HG03354 (cell line): ENCODE data around the gene CDK6.
"Not testable (repeated sequence)": the region's sequence is repeated elsewhere in the genome, so short reads cannot be mapped to it uniquely, and the experiment has no call there.

Source experiments
- ATAC-seq: cut with Tn5 transposase; IDR thresholded peaks from one replicate; pipeline ENCODE4 v1.9.1; 2021; ENCODE audit warnings: mild to moderate bottlenecking; ENCODE audit not compliant: unreplicated experiment, poor library complexity, severe bottlenecking

Gene CDK6

DNA sequence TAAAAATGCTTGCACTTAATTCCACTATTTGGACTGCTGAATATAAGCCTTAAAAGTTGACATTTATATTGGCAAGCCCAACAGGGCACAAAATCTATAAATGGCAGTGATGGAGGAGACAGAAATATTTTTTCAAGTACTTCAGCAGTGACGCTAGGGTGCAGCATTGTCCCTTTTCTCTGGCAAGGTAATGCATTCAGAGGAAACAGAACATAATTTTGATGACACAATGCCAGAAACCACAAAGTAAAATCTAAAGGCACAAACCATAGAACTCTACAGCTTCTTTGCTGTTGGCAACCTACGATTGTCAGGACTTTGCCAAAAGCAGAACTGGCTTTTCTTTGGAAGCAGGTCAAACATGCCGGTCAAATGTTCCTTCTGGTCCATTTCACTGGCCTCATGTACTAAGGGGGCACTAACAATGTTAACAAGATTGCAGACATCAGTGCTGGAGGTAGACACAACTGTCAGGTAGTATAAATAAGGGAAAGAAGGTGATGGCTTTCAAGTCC lies 215.3 kb downstream of the CDK6 start:
- ATAC-seq = peak; percentile 66

DNA sequence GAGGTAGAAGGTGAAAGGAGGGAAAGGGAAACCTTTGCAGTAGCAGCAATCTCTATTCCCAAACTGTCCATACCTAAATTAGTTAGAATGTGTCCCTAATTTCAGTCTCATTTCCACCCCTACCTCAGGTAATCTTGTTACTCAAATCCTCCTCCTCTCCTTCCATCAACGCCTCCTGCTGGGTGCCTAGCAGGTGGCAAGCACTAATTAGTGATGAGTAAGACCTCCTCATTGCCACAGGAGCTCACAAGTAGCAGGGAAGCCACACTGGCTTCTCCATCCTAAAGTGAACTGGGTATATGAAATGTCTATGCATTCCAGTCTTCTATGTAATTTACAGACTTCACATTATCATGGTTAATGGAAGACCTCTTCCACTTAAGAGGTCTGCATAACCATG lies 220.5 kb downstream of the CDK6 start:
- ATAC-seq = no peak

DNA sequence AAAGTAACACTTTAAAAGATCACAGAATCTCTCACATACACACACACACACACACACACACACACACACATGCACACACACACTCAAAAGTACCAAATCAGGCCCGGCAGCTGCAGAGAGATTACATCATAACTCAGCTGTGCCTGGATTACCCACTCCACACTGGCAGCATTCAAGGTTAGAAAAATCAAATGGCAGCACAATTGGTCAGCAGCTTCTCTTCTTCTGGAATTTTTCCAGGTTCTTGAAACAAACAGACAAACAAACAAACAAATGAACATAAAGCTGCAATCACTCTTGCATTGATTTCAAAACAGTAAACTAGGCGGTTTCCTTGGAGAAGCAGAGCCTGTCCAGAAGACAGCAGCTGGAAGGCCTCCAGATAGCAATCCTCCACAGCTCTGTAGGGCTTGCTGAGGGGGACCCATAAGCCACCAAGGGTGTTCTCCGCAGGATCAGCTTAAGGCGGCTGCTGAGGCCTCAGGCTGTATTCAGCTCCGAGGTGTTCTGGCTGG lies 221.7 kb downstream of the CDK6 start:
- ATAC-seq = no peak

DNA sequence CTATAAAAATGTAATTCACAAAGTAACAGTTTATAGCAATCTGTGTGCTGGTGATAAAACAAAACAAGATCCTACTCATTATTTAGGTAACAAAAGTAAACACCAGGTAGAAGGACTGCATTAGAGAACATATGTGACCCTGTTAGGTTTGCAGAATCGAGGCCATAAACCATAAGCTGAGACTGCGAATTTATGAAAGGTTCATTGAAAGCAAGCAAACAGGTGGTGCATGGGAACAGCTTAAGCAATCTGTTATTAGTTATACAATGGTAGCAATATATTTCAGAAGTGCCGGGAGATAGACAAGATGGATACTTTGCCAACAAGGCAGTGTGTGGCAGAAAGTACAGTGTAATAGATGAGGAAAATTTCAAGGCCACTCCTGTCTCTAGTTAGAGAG lies 222.7 kb downstream of the CDK6 start:
- no peak for ATAC-seq

DNA sequence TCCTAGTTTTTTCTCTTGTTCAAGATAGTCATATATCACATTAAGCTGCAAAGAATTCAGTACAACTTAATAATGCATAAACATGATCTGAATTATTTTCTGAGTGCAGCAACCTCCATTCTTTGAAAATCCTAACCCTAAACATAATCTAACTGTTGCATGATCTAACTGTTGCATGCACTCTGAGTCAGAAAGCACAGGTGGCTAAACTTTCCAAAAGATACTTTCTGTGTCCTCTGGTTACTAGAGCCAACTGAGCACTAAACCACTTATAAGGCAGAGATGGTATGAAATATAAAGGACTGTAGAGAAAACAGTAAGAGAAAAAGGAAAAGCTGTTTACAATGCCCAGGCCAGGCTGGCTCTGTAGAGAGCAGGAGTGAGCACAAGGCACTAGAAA lies 223.2 kb downstream of the CDK6 start:
- no peak for ATAC-seq

DNA sequence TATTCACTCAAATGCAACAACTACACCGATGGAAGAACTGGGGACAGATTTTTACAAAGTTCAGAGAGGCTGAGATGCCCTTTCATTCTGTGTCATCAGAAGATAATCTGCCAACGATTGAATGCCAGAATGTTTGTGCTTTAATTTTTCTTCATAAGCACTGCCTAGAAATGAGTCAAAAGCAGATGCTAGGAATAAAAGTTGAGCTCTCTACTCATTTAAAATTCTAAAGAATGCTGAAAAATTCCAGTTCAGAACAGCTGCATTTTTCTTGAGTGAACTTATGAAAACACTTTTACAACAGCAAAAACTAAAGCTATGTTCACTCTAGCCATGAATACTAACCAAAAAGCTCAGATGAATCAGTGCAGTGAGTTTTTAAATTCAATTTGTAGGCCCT lies 223.9 kb downstream of the CDK6 start:
- ATAC-seq = no peak

DNA sequence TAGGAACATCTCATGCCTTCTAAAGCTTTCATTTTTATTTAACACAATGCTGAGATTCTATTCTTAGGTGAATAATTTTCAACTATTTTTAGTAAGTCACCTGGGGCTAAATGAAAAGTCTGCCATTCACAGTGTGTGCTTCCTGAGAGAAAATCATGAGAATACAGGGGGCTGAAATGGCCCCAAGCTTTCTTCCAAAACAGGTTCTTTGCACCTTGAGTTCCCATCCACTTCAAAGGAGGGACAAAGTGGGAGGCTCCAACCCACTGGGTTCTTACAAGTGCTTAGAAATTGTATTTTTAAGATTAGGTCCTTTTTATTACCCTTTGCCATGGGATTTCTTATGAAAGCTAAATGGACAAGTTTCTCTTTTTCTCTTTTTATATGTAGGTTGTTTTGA lies 224.6 kb downstream of the CDK6 start:
- ATAC-seq = no peak

DNA sequence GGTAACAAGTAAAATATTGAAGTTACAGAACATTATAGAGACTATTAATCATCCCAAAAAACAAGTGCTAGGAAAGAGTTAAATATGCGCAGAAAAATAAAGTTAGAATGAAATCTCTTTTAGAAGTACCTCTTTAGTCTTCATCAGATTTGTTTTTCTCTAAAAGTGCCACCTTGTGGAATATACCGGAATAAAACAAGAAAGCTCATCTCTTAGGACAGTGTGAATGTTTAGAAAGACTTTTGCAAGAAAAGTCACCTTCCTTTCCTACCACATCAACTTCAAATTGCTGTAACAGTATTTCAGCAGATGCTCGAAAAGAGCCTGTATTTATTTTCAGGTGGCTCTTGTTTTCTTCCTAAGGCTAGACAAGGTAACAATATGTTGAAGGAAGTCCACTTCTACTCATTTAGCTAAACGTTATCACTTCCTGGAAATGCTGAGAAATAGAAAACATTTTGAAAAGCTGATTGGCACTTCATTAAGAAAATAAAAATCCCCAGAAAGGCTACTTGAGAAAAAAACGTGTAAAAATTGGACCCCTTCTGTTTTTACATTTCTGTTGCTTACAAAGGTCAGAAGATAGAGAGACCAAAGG lies 226.4 kb downstream of the CDK6 start:
- ATAC-seq = peak; percentile 65

DNA sequence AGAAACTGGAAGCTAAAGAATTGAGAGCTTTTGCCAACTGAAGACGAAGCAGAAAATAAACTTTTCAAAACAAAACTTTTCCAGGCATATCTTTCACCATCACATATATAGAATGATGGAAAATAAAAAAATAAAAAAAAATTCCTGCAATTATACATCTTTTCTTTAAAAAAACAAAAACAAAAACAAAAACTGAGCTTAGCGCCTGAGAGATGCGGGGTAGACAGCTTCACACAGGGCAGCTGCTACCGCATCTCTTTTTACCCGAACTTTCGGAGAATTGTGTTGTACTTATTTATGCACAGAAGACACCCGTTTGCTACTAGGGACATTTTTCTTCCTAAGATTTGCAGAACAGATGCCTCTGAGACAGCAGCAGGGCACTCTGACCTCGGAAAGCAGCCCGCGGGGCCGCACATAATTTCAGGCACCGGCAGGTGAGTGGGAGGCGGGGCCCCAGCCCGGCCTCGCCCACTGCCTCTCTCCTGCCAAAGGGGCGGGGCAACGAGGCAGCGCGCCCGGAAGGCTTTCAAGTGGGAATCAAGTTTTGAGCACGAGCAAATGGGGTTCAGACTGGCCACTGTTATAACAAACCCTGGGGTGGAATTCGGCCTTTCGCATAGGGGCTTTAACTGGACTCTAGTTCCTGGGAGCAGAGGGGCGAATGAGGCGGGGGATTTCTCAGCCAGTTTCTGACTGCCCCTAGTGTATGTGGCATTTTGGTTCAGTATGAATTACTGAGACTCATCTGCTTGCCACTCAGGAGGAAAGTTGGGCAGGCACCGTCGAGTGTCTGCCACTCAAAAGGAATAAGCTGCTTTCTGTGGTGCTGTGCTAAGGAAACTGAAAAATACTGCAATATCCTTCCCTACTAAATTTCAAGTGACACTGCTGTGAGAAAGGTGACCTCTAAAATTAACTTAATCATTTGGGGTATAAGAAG lies 227.7 kb downstream of the CDK6 start:
- no peak for ATAC-seq

DNA sequence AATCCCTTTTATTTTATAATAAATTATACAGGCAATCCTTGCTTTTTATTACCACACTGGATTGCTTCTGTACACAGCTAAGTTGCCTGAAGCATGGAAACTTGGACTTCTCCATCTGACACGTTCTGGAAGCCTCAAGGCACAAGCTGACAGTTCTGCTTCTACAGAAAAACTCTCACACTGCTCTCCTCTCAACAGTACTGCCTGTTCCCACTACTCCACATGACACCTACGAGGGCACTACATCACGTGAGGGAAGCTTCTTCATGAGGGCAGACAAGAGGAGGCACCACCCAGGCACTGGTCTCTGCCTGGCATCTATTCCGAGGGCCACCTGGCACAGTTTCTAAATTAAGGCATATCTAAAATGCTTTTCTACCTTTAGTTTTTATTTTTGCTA lies 229.4 kb downstream of the CDK6 start:
- no peak for ATAC-seq

DNA sequence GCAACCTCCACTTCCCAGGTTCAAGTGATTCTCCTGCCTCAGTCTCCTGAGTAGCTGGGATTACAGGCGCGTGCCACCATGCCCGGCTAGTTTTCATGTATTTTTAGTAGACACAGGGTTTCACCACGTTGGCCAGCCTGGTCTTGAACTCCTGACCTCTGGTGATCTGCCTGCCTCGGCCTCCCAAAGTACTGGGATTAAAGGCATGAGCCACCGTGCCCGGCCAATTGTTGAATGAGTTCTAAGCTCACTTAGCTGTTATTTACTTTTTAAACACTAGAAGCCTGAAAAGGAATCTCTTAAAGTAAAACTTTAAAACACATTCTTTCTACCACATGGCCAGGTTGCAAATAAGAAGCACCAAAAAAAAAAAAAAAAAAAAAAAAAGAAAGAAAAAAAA lies 231.9 kb downstream of the CDK6 start:
- not testable (repeated sequence) for ATAC-seq

DNA sequence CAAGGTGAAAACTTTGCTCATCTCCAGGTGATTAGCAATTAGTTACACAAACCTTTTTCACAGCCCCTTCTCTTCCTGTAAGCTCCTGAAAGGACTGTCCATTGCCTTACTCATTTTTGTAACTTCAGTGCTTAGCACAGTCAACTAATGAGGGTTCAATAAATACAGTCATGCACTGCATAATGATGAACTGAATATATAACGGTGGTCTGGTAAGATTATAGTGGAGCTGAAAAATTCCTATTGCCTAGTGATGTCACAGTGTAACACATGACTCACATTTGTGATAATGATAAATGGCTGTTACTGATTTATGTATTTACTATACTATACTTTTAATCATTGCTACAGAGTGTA lies 233.3 kb downstream of the CDK6 start:
- ATAC-seq = no peak

DNA sequence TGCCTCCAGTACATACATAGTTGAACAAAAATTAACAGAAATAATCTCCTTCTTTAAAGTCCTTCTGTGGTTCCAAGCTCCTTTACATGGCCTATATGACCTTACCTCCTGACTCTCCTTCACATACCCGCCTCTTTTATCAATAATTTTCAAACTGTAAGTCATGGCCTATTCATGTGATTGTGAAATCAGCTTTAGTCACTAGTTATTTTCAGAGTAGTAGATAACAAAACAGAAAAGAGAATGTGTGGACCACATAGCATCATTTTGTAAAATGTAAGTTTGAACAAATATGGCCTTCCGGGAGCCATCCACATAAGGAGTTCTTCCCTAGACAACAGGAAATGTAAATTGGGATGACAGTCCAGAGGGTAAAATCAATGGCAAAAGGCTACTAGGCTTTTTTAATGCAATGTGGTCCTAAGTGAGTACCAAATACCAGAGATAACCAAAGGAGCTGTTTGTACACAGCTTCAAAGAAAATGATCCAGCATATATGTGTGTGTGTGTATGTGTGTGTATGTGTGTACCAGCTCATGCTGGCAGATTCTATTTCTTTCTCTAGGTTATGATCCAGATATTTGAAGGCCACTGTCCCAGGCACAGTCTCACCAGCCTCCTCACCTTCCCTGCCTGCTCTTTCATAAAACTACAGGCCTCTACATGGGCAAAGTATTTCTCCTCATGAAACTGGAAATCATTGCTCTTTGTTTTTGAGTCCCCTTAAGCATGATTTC lies 233.9 kb downstream of the CDK6 start:
- no peak for ATAC-seq

DNA sequence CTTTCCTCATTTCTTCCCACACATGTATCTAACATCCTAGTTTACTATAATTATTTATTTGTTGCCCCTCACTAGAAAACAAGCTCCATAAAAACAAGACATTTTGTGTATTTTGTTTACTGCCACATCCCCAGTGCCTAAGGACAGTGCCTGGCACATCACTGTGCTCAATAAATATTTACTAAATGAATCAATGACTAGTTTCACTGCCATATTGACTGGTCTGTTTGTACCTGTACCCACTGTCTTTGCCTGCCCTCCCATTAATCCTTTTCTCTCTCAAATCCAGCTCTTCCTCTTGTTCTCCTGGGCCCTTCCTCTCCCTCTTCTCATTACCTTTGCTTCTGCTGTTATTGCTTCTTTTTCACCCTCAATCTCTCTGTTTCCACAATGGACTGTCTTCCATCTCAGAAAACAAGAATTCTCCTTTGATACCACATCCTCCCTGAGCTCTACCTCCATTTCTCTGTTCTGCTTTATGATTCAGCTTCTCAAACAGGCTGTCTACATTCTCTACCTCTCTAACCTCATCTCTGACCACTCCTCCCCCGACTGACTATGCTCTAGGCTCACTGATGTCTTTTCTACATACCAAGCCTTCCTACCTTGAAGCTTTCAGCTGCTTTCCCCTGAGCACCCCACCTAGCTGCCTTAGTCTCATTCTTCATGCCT lies 237.9 kb downstream of the CDK6 start:
- peak; percentile 76 for ATAC-seq

DNA sequence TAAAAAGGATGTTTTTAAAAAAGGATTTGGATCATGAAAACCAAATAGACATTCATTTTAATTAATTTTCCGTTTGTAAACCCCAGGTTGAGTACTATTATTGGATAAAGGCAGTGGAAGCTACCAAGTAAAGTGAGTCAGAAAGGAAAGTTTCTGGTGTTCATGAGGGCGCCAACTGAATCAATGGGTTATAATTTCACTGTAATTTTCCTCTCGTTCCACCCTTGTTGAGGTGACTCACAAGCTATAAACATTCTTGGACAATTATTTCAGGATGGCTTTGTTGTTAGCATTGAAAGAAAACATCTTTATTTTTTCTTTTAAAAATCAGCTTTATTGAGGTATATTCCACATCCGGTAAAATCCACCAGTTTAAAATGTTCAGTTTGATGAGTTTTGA lies 241.1 kb downstream of the CDK6 start:
- no peak for ATAC-seq

DNA sequence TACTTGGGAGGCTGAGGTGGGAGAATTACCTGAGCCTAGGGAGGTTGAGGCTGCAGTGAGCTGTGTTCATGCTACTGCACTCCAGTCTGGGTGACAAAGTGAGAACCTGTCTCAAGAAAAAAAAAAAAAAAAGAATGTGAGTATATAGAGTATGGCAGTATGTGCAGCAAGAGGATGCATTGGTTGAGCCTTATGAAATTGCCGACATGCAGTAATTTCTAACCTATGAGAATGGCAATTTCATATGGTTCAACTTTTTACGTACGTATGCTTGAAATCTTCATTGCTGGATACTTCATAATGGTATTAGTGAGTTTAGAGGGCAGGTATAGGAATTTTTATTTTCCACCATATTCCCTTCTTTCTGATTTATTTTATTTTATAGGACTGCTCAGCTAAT lies 241.6 kb downstream of the CDK6 start:
- no peak for ATAC-seq

DNA sequence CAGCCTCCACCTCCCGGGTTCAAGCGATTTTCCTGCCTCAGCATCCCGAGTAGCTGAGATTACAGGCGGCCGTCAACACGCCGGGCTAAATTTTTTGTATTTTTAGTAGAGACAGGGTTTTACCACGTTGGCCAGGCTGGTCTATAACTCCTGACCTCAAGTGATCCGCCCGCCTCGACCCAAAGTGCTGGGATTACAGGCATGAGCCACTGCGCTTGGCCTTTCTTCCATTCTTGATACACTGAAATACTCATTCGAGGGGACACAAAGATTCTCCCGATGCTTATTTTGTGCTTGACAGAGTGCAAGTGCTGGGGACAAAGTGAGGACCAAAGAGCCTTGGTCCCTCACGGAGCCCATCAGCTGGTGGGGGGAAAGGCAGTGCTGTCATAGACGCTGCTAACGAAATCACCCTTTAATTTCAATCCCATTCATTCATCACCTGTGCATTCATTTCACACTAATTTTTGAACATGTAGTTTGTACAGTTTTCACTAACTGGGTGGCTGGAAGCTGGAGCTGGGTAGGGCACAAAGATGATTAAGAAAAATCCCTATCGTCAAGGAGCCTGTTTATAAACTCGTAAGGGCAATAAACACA lies 245.6 kb downstream of the CDK6 start:
- no peak for ATAC-seq

DNA sequence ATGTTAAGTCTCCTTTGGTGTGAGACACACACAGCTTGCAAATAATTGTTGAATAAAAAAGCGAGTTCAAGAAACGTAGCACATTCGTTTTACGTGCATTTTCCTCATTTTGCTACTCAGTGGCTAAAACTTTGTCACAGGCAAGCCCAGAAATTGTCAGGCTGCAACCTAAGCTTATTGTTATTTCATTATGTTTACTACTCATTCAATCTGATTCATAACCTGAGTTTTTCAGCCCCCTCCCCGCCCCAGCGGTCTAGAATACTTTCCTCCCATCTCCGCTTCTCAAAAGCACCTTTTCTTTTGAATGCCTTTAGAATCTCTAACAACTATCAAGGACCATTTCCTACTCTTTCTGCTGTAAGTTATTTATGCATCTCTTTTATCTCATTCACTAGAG lies 247.3 kb downstream of the CDK6 start:
- no peak for ATAC-seq

DNA sequence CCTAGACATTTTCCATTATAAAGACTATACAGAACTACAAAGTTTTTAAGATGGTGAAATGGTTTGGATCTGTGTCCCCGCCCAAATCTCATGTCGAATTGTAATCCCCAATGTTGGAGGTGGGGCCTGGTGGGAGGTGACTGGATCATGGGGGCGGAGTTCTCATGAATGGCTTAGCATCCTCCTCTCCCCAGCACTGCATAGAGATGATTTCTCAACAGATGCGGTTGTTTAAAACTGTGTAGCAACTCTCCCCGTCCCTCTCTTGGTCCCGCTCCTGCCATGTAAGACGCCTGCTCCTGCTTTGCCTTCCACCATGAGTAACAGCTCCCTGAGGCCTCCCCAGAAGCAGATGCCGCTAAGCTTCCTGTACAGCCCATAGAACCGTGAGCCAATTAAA lies 247.8 kb downstream of the CDK6 start:
- ATAC-seq = no peak
